Mesothelial cell of epicardium (in vitro differentiated cells): ENCODE data around the gene ITGB6. TPM values are rescaled to one million over a fixed set of nuclear protein-coding genes. Genes with fewer than 3 reads are reported as not detected.
"Not testable (repeated sequence)": the region's sequence is repeated elsewhere in the genome, so short reads cannot be mapped to it uniquely, and the experiment has no call there.

Experiments
- DNase-seq, 2 experiments: peaks; one replicate each; pipeline ENCODE4 v3.0.0; 2021; ENCODE audit warnings: low spot score in 2 of 2; ENCODE audit not compliant: unreplicated experiment in 2 of 2
- H3K27ac Mint-ChIP-seq: 2 replicates; pipeline ENCODE4 v1.8.0; 2021; ENCODE audit warnings: mixed read lengths
- H3K27me3 Mint-ChIP-seq: 2 replicates; pipeline ENCODE4 v1.8.0; 2021; ENCODE audit warnings: low read depth, mixed read lengths
- H3K36me3 Mint-ChIP-seq: 2 replicates; pipeline ENCODE4 v1.8.0; 2021; ENCODE audit warnings: mixed read lengths
- H3K4me1 Mint-ChIP-seq: 2 replicates; pipeline ENCODE4 v1.8.0; 2021; ENCODE audit warnings: mixed read lengths
- H3K4me3 Mint-ChIP-seq: 2 replicates; pipeline ENCODE4 v1.8.0; 2021; ENCODE audit warnings: mild to moderate bottlenecking, moderate library complexity, mixed read lengths
- H3K9me3 Mint-ChIP-seq: 2 replicates; pipeline ENCODE4 v1.8.0; 2021; ENCODE audit warnings: mixed read lengths
- CTCF ChIP-seq: fragments of 200-600 bp; sonication (generic); IDR thresholded peaks from one replicate; pipeline ENCODE4 v1.5.0; 2021; ENCODE audit warnings: antibody characterized with exemption; ENCODE audit not compliant: unreplicated experiment
- total RNA-seq: library from RNA; stranded (reverse); gene quantifications from 3 replicates; pipeline ENCODE4 v1.2.1, GENCODE V29; 2021

Gene ITGB6
- total RNA-seq, 1 donor from 2014 or later = 14.3 TPM

GRCh38 chr2:160156100-160156499 is 44.0 kb downstream of the ITGB6 start:
- Mint-ChIP-seq H3K36me3 (peaks cover 14% of the 10 kb centered on the region), H3K4me3 (no peak overlapping the region), H3K4me1 (peaks cover 33% of the 10 kb centered on the region), H3K9me3 (peaks cover 21% of the 10 kb centered on the region), H3K27ac (peak overlapping the region; percentile 98), H3K27me3 (no peaks in the 10 kb centered on the region)
- TF ChIP-seq CTCF = no peak
- no peak for DNase-seq

- DNase-seq, H3K27ac Mint-ChIP-seq, H3K4me3 Mint-ChIP-seq, H3K4me1 Mint-ChIP-seq, H3K27me3 Mint-ChIP-seq: not testable (repeated sequence)
- peaks cover 22% of the 10 kb centered on the region for H3K9me3 Mint-ChIP-seq
- H3K36me3 Mint-ChIP-seq = peaks cover 12% of the 10 kb centered on the region
Observed at GRCh38 chr2:160148419-160148818, 51.7 kb downstream of the ITGB6 start.

- Mint-ChIP-seq H3K9me3 (peaks cover 7% of the 10 kb centered on the region), H3K27ac (no peak overlapping the region), H3K27me3 (no peaks in the 10 kb centered on the region), H3K4me3 (no peak overlapping the region), H3K4me1 (peaks cover 23% of the 10 kb centered on the region), H3K36me3 (no peaks in the 10 kb centered on the region)
- DNase-seq = no peak
- no peak for TF ChIP-seq CTCF
Observed at GRCh38 chr2:160145471-160145870, 54.6 kb downstream of the ITGB6 start.

GRCh38 chr2:160144280-160144990 is 55.6 kb downstream of the ITGB6 start:
- TF ChIP-seq CTCF = no peak
- Mint-ChIP-seq H3K4me3 (no peak overlapping the region), H3K9me3 (peaks cover under 1% of the 10 kb centered on the region), H3K27me3 (no peaks in the 10 kb centered on the region), H3K4me1 (peaks cover 32% of the 10 kb centered on the region), H3K27ac (no peak overlapping the region), H3K36me3 (no peaks in the 10 kb centered on the region)
- no peak for DNase-seq

- H3K9me3 Mint-ChIP-seq = no peaks in the 10 kb centered on the region
- DNase-seq = no peak
- no peaks in the 10 kb centered on the region for H3K36me3 Mint-ChIP-seq
- no peak for TF ChIP-seq CTCF
- no peak overlapping the region for H3K4me3 Mint-ChIP-seq
- H3K4me1 Mint-ChIP-seq = peaks cover 40% of the 10 kb centered on the region
- H3K27ac Mint-ChIP-seq = peak overlapping the region; percentile 40
- no peaks in the 10 kb centered on the region for H3K27me3 Mint-ChIP-seq
Observed at GRCh38 chr2:160142472-160142871, 57.6 kb downstream of the ITGB6 start.

DNA sequence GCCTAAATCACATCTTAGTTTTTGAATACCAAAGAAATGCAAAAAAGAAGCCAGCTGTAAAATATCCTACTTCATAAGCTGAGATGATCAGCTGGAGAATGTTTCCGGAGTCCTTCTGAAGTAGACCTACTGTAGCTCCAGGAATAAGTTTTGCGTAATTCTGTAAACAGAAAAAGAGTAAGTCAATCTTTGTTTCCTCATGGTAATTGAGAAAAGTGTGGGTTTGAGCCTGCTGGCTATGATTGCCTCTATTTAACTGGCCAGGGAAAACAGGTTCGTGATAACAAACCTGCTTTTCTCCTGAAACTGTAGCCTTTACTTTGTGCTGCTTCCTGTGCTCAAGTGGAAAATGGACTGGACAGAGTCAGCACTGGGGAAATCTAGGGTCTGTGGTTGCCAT is 58.2 kb downstream of the ITGB6 start:
- Mint-ChIP-seq H3K4me1 (peaks cover 40% of the 10 kb centered on the region), H3K36me3 (no peaks in the 10 kb centered on the region), H3K9me3 (no peaks in the 10 kb centered on the region), H3K27ac (peak overlapping the region; percentile 94), H3K4me3 (no peak overlapping the region), H3K27me3 (no peaks in the 10 kb centered on the region)
- no peak for DNase-seq
- no peak for TF ChIP-seq CTCF
